ENCODE measurements around the gene MARK2. TPM values are rescaled to one million over a fixed set of nuclear protein-coding genes. Genes with fewer than 3 reads are reported as not detected.

MARK2 gene
- total RNA-seq, 1 donor: 14.8 TPM

GRCh38 chr11:63920939-63921417 is 82.1 kb downstream of the MARK2 start:
- H3K27me3 ChIP-seq (ENCODE audit: insufficient read depth, low read length): no peaks in the 10 kb centered on the region
- H3K9me3 ChIP-seq (ENCODE audit: low read depth, low read length): no peaks in the 10 kb centered on the region
- H3K4me2 ChIP-seq (ENCODE audit: insufficient read depth, low read length): no peak overlapping the region
- peak; percentile 83 for DNase-seq (ENCODE audit: insufficient read length, low spot score, missing footprints)
- no peaks in the 10 kb centered on the region for H4K20me1 ChIP-seq (ENCODE audit: insufficient read depth, low read length)
- H3K79me2 ChIP-seq (ENCODE audit: insufficient read depth, low read length): no peaks in the 10 kb centered on the region
- peaks cover 20% of the 10 kb centered on the region for H3K4me1 ChIP-seq (ENCODE audit: insufficient read depth, low read length)
- H2AFZ ChIP-seq (ENCODE audit: low read length): no peak overlapping the region
- H3K4me3 ChIP-seq (ENCODE audit: insufficient read depth, low read length): no peak overlapping the region
- no peak overlapping the region for H3K27ac ChIP-seq (ENCODE audit: low read depth, low read length)
- no peaks in the 10 kb centered on the region for H3K36me3 ChIP-seq (ENCODE audit: insufficient read depth, low read length)
- TF ChIP-seq CTCF (IDR thresholded peaks at IDR 0.05; ENCODE audit: extremely low read depth, low read depth, low read length): peak; percentile 30

DNA sequence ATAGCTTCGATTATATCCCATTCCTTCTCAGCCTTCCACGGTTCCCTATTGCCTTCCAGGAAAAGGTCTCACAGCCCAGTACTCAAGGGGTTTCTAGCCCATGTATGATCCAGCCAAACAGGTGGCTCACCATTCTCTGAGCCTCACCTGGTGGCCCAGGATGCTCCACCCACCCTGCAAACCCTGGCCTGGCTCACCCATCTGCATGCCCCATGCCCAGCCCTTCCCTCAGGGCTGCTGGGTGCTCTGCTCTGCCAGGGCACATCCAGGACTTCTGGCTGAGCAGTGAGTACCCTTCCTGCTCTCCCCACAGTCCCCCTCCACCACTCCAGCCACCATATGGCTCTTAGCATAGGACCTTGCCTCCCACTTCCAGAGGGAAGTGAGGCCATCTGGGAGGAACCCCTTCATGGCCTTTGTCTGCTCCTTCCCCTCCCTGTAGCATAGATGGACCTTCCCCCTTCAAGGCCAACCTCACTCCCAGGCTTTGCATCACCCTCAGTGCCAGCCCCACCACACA is 83.8 kb downstream of the MARK2 start:
- peak; percentile 73 for DNase-seq (ENCODE audit: insufficient read length, low spot score, missing footprints)
- Histone ChIP-seq H3K9me3 (ENCODE audit: low read depth, low read length) (no peaks in the 10 kb centered on the region), H3K4me1 (ENCODE audit: insufficient read depth, low read length) (peaks cover 15% of the 10 kb centered on the region), H3K4me3 (ENCODE audit: insufficient read depth, low read length) (no peak overlapping the region), H3K79me2 (ENCODE audit: insufficient read depth, low read length) (no peaks in the 10 kb centered on the region), H3K27ac (ENCODE audit: low read depth, low read length) (no peak overlapping the region), H4K20me1 (ENCODE audit: insufficient read depth, low read length) (no peaks in the 10 kb centered on the region), H3K27me3 (ENCODE audit: insufficient read depth, low read length) (no peaks in the 10 kb centered on the region), H3K36me3 (ENCODE audit: insufficient read depth, low read length) (no peaks in the 10 kb centered on the region), H3K4me2 (ENCODE audit: insufficient read depth, low read length) (no peak overlapping the region), H2AFZ (ENCODE audit: low read length) (no peak overlapping the region)
- no peak for TF ChIP-seq CTCF (IDR thresholded peaks at IDR 0.05; ENCODE audit: extremely low read depth, low read depth, low read length)

DNA sequence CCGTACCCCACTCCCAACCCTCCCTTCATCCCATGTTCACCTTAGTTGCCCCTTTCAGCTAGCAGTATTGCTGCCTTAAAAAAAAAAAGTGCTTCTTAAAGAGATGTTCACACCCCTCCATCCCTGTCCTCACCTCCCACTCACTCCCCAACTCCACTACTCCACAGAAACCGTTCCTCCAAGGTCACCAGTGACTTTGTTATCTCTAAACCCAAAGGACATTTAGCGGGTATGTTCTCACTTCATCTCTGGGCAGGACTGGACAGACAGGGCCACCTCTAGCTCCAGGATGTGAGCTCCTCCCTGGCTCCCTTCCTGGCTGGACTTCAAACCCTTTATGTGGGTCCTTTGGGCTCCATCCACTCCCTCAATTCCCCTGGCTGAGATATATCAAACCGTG is 84.4 kb downstream of the MARK2 start:
- H3K9me3 ChIP-seq (ENCODE audit: low read depth, low read length): no peaks in the 10 kb centered on the region
- H3K36me3 ChIP-seq (ENCODE audit: insufficient read depth, low read length): no peaks in the 10 kb centered on the region
- no peak for TF ChIP-seq CTCF (IDR thresholded peaks at IDR 0.05; ENCODE audit: extremely low read depth, low read depth, low read length)
- no peak overlapping the region for H3K4me3 ChIP-seq (ENCODE audit: insufficient read depth, low read length)
- no peak overlapping the region for H3K4me2 ChIP-seq (ENCODE audit: insufficient read depth, low read length)
- no peak overlapping the region for H2AFZ ChIP-seq (ENCODE audit: low read length)
- peak; percentile 44 for DNase-seq (ENCODE audit: insufficient read length, low spot score, missing footprints)
- H4K20me1 ChIP-seq (ENCODE audit: insufficient read depth, low read length): no peaks in the 10 kb centered on the region
- no peaks in the 10 kb centered on the region for H3K27me3 ChIP-seq (ENCODE audit: insufficient read depth, low read length)
- H3K79me2 ChIP-seq (ENCODE audit: insufficient read depth, low read length): no peaks in the 10 kb centered on the region
- H3K27ac ChIP-seq (ENCODE audit: low read depth, low read length): no peak overlapping the region
- peaks cover 13% of the 10 kb centered on the region for H3K4me1 ChIP-seq (ENCODE audit: insufficient read depth, low read length)

DNA sequence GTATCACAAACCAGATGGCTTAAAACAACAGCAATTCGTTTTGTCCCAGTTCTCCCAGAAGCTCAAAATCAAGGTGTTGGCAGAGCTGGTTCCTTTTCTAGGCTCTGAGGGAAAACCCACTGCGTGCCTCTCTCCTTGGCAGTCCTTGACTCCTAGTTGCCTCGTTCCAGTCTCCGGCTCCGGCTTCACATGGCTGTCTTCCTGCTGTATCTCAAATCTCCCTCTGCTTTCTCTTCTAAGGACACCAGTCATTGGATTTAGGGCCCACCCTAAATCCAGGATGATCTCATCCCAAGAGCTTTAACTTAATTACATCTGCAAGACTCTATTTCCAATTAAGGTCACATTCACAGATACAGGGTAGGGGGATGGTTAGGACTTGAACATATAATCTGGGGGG is 90.7 kb downstream of the MARK2 start:
- DNase-seq (ENCODE audit: insufficient read length, low spot score, missing footprints): no peak

More for the DNA sequence above, 90.7 kb downstream of the MARK2 start:
- TF ChIP-seq CTCF (IDR thresholded peaks at IDR 0.05; ENCODE audit: extremely low read depth, low read depth, low read length): no peak
- H3K27me3 ChIP-seq (ENCODE audit: insufficient read depth, low read length): no peaks in the 10 kb centered on the region
- no peaks in the 10 kb centered on the region for H3K79me2 ChIP-seq (ENCODE audit: insufficient read depth, low read length)
- H2AFZ ChIP-seq (ENCODE audit: low read length): no peak overlapping the region
- no peaks in the 10 kb centered on the region for H3K9me3 ChIP-seq (ENCODE audit: low read depth, low read length)
- H3K4me1 ChIP-seq (ENCODE audit: insufficient read depth, low read length): no peaks in the 10 kb centered on the region
- H3K4me3 ChIP-seq (ENCODE audit: insufficient read depth, low read length): no peak overlapping the region
- H4K20me1 ChIP-seq (ENCODE audit: insufficient read depth, low read length): no peaks in the 10 kb centered on the region
- H3K36me3 ChIP-seq (ENCODE audit: insufficient read depth, low read length): no peaks in the 10 kb centered on the region
- no peak overlapping the region for H3K4me2 ChIP-seq (ENCODE audit: insufficient read depth, low read length)
- H3K27ac ChIP-seq (ENCODE audit: low read depth, low read length): no peak overlapping the region
